ENCODE measurements around the gene NOL4L.

NOL4L gene

GRCh38 chr20:32565735-32566032 lies 19.4 kb downstream of the NOL4L start:
- in situ Hi-C loops (cut with HindIII; ENCODE audit: low pct_unique_long_range_greater_than_20kb, low sequenced_read_pairs), result no loop called here
- no peak for TF ChIP-seq JUND (IDR thresholded peaks at IDR 0.05; ENCODE audit: low read depth)
- no peak for DNase-seq (ENCODE audit: low read depth in 1 of 2, low spot score in 1 of 2)

GRCh38 chr20:32564921-32565734 lies 20.0 kb downstream of the NOL4L start:
- DNase-seq (ENCODE audit: low read depth in 1 of 2, low spot score in 1 of 2), result no peak
- no peak for TF ChIP-seq JUND (IDR thresholded peaks at IDR 0.05; ENCODE audit: low read depth)
- in situ Hi-C loops (cut with HindIII; ENCODE audit: low pct_unique_long_range_greater_than_20kb, low sequenced_read_pairs), result no loop called here

- in situ Hi-C loops (cut with HindIII; ENCODE audit: low pct_unique_long_range_greater_than_20kb, low sequenced_read_pairs), result no loop called here
- no peak for DNase-seq (ENCODE audit: low read depth in 1 of 2, low spot score in 1 of 2)
- no peak for TF ChIP-seq JUND (IDR thresholded peaks at IDR 0.05; ENCODE audit: low read depth)
Observed at GRCh38 chr20:32564440-32564839, 20.7 kb downstream of the NOL4L start.

- in situ Hi-C loops (cut with HindIII; ENCODE audit: low pct_unique_long_range_greater_than_20kb, low sequenced_read_pairs), result no loop called here
- DNase-seq (ENCODE audit: low read depth in 1 of 2, low spot score in 1 of 2), result no peak
- TF ChIP-seq JUND (IDR thresholded peaks at IDR 0.05; ENCODE audit: low read depth), result no peak
Observed at GRCh38 chr20:32563311-32564272, 21.5 kb downstream of the NOL4L start.

GRCh38 chr20:32562495-32562911 lies 22.6 kb downstream of the NOL4L start:
- no peak for TF ChIP-seq JUND (IDR thresholded peaks at IDR 0.05; ENCODE audit: low read depth)
- in situ Hi-C loops (cut with HindIII; ENCODE audit: low pct_unique_long_range_greater_than_20kb, low sequenced_read_pairs), result no loop called here
- DNase-seq (ENCODE audit: low read depth in 1 of 2, low spot score in 1 of 2), result no peak

GRCh38 chr20:32560989-32561830 lies 23.9 kb downstream of the NOL4L start:
- TF ChIP-seq JUND (IDR thresholded peaks at IDR 0.05; ENCODE audit: low read depth), result no peak
- DNase-seq (ENCODE audit: low read depth in 1 of 2, low spot score in 1 of 2), result no peak
- in situ Hi-C loops (cut with HindIII; ENCODE audit: low pct_unique_long_range_greater_than_20kb, low sequenced_read_pairs), result no loop called here

- no peak for TF ChIP-seq JUND (IDR thresholded peaks at IDR 0.05; ENCODE audit: low read depth)
- in situ Hi-C loops (cut with HindIII; ENCODE audit: low pct_unique_long_range_greater_than_20kb, low sequenced_read_pairs), result no loop called here
- no peak for DNase-seq (ENCODE audit: low read depth in 1 of 2, low spot score in 1 of 2)
Observed at GRCh38 chr20:32560482-32560988, 24.6 kb downstream of the NOL4L start.

- in situ Hi-C loops (cut with HindIII; ENCODE audit: low pct_unique_long_range_greater_than_20kb, low sequenced_read_pairs), result no loop called here
- DNase-seq (ENCODE audit: low read depth in 1 of 2, low spot score in 1 of 2), result no peak
- TF ChIP-seq JUND (IDR thresholded peaks at IDR 0.05; ENCODE audit: low read depth), result no peak
Observed at GRCh38 chr20:32559753-32560380, 25.3 kb downstream of the NOL4L start.

- DNase-seq (ENCODE audit: low read depth in 1 of 2, low spot score in 1 of 2), result no peak
- in situ Hi-C loops (cut with HindIII; ENCODE audit: low pct_unique_long_range_greater_than_20kb, low sequenced_read_pairs), result no loop called here
- TF ChIP-seq JUND (IDR thresholded peaks at IDR 0.05; ENCODE audit: low read depth), result no peak
Observed at GRCh38 chr20:32559205-32559752, 25.9 kb downstream of the NOL4L start.

GRCh38 chr20:32558526-32558925 lies 26.6 kb downstream of the NOL4L start:
- in situ Hi-C loops (cut with HindIII; ENCODE audit: low pct_unique_long_range_greater_than_20kb, low sequenced_read_pairs), result no loop called here
- no peak for DNase-seq (ENCODE audit: low read depth in 1 of 2, low spot score in 1 of 2)
- no peak for TF ChIP-seq JUND (IDR thresholded peaks at IDR 0.05; ENCODE audit: low read depth)

GRCh38 chr20:32557319-32557718 lies 27.8 kb downstream of the NOL4L start:
- no peak for DNase-seq (ENCODE audit: low read depth in 1 of 2, low spot score in 1 of 2)
- TF ChIP-seq JUND (IDR thresholded peaks at IDR 0.05; ENCODE audit: low read depth), result no peak
- in situ Hi-C loops (cut with HindIII; ENCODE audit: low pct_unique_long_range_greater_than_20kb, low sequenced_read_pairs), result no loop called here

Measured in T47D (cell line).